H1 (cell line): ENCODE data around the gene CNOT6L. TPM values are rescaled to one million over a fixed set of nuclear protein-coding genes. Genes with fewer than 3 reads are reported as not detected.

Source experiments
- CTCF ChIA-PET: fragments of 300-600 bp; sonication (Branson Sonifier 250); formaldehyde crosslinking; loops from one replicate; lab custom pipeline; 2021; ENCODE audit not compliant: partially characterized antibody; lab: Charles Lee
- POLR2A ChIA-PET: fragments of 300-600 bp; sonication (Branson Sonifier 250); formaldehyde crosslinking; loops from one replicate; lab custom pipeline; 2021; ENCODE audit warnings: inconsistent platforms; ENCODE audit not compliant: partially characterized antibody; lab: Charles Lee
- DNase-seq, 2 experiments: peaks; one replicate each; pipeline versions ENCODE4 v3.0.0 to v3.0.0-alpha.2; 2010 to 2022; ENCODE audit warnings: low spot score in 2 of 2, low read depth in 1 of 2, mixed read lengths in 1 of 2
- FAIRE-seq: peaks from 2 replicates; lab custom pipeline; 2011; peaks lifted over from hg19 to GRCh38; lab: Jason Lieb, UNC
- H2AFZ ChIP-seq: 2 replicates; pipeline ENCODE4 v1.8.1; 2012; ENCODE audit warnings: low read length, inconsistent platforms
- H2AK5ac ChIP-seq: 2 replicates; pipeline ENCODE4 v1.6.1; 2013; ENCODE audit warnings: low read depth, low read length
- H2BK120ac ChIP-seq: replicated peaks from 2 replicates; pipeline ENCODE3; 2013; ENCODE audit warnings: low read depth, low read length, inconsistent platforms
- H2BK12ac ChIP-seq: 2 replicates; pipeline ENCODE4 v1.6.1; 2013; ENCODE audit warnings: low read depth, low read length
- H2BK15ac ChIP-seq: 2 replicates; pipeline ENCODE4 v1.6.1; 2013; ENCODE audit warnings: low read length
- H2BK20ac ChIP-seq: 2 replicates; pipeline ENCODE4 v1.6.1; 2013; ENCODE audit warnings: low read length
- H2BK5ac ChIP-seq: 2 replicates; pipeline ENCODE4 v1.6.1; 2013; ENCODE audit warnings: low read depth, low read length
- H3K14ac ChIP-seq: 2 replicates; pipeline ENCODE4 v1.6.1; 2013; ENCODE audit warnings: inconsistent platforms; ENCODE audit not compliant: insufficient read length
- H3K18ac ChIP-seq: 2 replicates; pipeline ENCODE4 v1.6.1; 2013; ENCODE audit warnings: low read length; ENCODE audit errors: extremely low read depth
- H3K23ac ChIP-seq: 2 replicates; pipeline ENCODE4 v1.6.1; 2013; ENCODE audit warnings: inconsistent platforms; ENCODE audit not compliant: insufficient read length
- H3K23me2 ChIP-seq: 2 replicates; pipeline ENCODE4 v1.6.1; 2013; ENCODE audit warnings: low read depth, low read length
- H3K27ac ChIP-seq: 2 replicates; pipeline ENCODE4 v1.6.1; 2011; ENCODE audit warnings: low read depth, low read length, inconsistent platforms
- H3K27me3 ChIP-seq, 4 experiments: replicated peaks in 1 of 4; 1 replicate in 1 of 4; 2 replicates in 3 of 4; pipeline versions ENCODE4 v1.6.1 to v1.8.1; 2011 to 2013; ENCODE audit warnings: low read length in 3 of 4, mild to moderate bottlenecking in 3 of 4, inconsistent platforms in 2 of 4, mixed read lengths in 2 of 4, moderate library complexity in 1 of 4; ENCODE audit not compliant: control insufficient read depth in 3 of 4, insufficient read depth in 3 of 4; ENCODE audit errors: extremely low read depth in 1 of 4
- H3K36me3 ChIP-seq, 4 experiments: 2 replicates each; pipeline versions ENCODE4 v1.6.1 to v1.8.1; 2011 to 2013; ENCODE audit warnings: mild to moderate bottlenecking in 4 of 4, low read length in 3 of 4, moderate library complexity in 2 of 4, control low read depth in 1 of 4, inconsistent platforms in 1 of 4; ENCODE audit not compliant: insufficient read depth in 4 of 4, control insufficient read depth in 2 of 4
- H3K4ac ChIP-seq: replicated peaks from 2 replicates; pipeline ENCODE3; 2013; ENCODE audit warnings: low read length, low read depth, mixed read lengths, inconsistent platforms; ENCODE audit not compliant: insufficient read length
- H3K4me1 ChIP-seq, 4 experiments: replicated peaks in 1 of 4; 1 replicate in 1 of 4; 2 replicates in 3 of 4; pipeline versions ENCODE4 v1.6.1 to v1.8.1; 2011 to 2013; ENCODE audit warnings: low read length in 3 of 4, inconsistent platforms in 2 of 4, mixed read lengths in 1 of 4; ENCODE audit not compliant: insufficient read depth in 4 of 4, control insufficient read depth in 3 of 4
- H3K4me2 ChIP-seq, 2 experiments: 2 replicates each; pipeline versions ENCODE4 v1.6.1 to v1.8.1; 2011 to 2013; ENCODE audit warnings: low read depth in 2 of 2, low read length in 2 of 2, control low read depth in 1 of 2, inconsistent platforms in 1 of 2, mild to moderate bottlenecking in 1 of 2; ENCODE audit not compliant: insufficient read depth in 1 of 2
- H3K4me3 ChIP-seq, 4 experiments: fragments of 200-600, 300-600 bp in 1 of 4; sonication (generic), shearing (Covaris generic), sonication (Bioruptor Twin) in 1 of 4; 2 replicates each; pipeline versions ENCODE4 v1.5.1 to v1.8.1; 2011 to 2016; ENCODE audit warnings: low read length in 4 of 4, low read depth in 3 of 4, control low read depth in 2 of 4, inconsistent platforms in 2 of 4, mild to moderate bottlenecking in 2 of 4, mixed read lengths in 1 of 4, moderate library complexity in 1 of 4; ENCODE audit not compliant: insufficient read depth in 2 of 4; ENCODE audit errors: extremely low read depth in 1 of 4
- H3K56ac ChIP-seq: replicated peaks from 2 replicates; pipeline ENCODE3; 2013; ENCODE audit warnings: low read depth, mild to moderate bottlenecking, mixed read lengths, low read length, inconsistent platforms; ENCODE audit not compliant: insufficient read length
- H3K79me1 ChIP-seq: 2 replicates; pipeline ENCODE4 v1.6.1; 2013; ENCODE audit warnings: low read depth, low read length, control low read depth
- H3K79me2 ChIP-seq, 2 experiments: 2 replicates each; pipeline versions ENCODE4 v1.6.1 to v1.8.1; 2012 to 2013; ENCODE audit warnings: low read length in 2 of 2, mild to moderate bottlenecking in 2 of 2, inconsistent platforms in 1 of 2; ENCODE audit not compliant: insufficient read depth in 2 of 2, control insufficient read depth in 1 of 2
- H3K9ac ChIP-seq, 4 experiments: replicated peaks in 1 of 4; 1 replicate in 1 of 4; 2 replicates in 3 of 4; pipeline versions ENCODE4 v1.6.1 to v1.8.1; 2011 to 2013; ENCODE audit warnings: low read depth in 3 of 4, low read length in 3 of 4, control low read depth in 2 of 4, mild to moderate bottlenecking in 2 of 4, moderate library complexity in 2 of 4, inconsistent platforms in 1 of 4; ENCODE audit errors: extremely low read depth in 1 of 4
- H3K9me3 ChIP-seq, 2 experiments: 2 replicates each; pipeline versions ENCODE4 v1.6.1 to v1.8.1; 2012 to 2013; ENCODE audit warnings: mild to moderate bottlenecking in 2 of 2, moderate library complexity in 2 of 2, control low read depth in 1 of 2, inconsistent platforms in 1 of 2, low read depth in 1 of 2, low read length in 1 of 2, mixed read lengths in 1 of 2; ENCODE audit not compliant: insufficient read depth in 2 of 2
- H4K20me1 ChIP-seq, 2 experiments: replicated peaks in 1 of 2; 2 replicates each; pipeline versions ENCODE3 to v1.8.1; 2011 to 2013; ENCODE audit warnings: inconsistent platforms in 2 of 2, low read length in 2 of 2, mild to moderate bottlenecking in 1 of 2; ENCODE audit not compliant: insufficient read depth in 2 of 2, control insufficient read depth in 1 of 2
- H4K5ac ChIP-seq: 2 replicates; pipeline ENCODE4 v1.6.1; 2013; ENCODE audit warnings: low read length, low read depth, mixed read lengths, inconsistent platforms; ENCODE audit not compliant: insufficient read length
- H4K8ac ChIP-seq: 2 replicates; pipeline ENCODE4 v1.8.0; 2013; ENCODE audit warnings: mild to moderate bottlenecking, moderate library complexity, low read length, inconsistent platforms; ENCODE audit not compliant: insufficient read depth; ENCODE audit errors: extremely low read depth
- H4K91ac ChIP-seq: replicated peaks from 2 replicates; pipeline ENCODE3; 2013; ENCODE audit warnings: low read length, mixed read lengths, inconsistent platforms; ENCODE audit not compliant: insufficient read length
- EZH2 ChIP-seq: fragments of 200-600 bp; sonication (generic); IDR thresholded peaks from 2 replicates; pipeline ENCODE4 v1.7.1; 2012; ENCODE audit warnings: low read depth, mild to moderate bottlenecking, moderate library complexity, low read length, inconsistent platforms; ENCODE audit not compliant: severe bottlenecking
- JUN ChIP-seq: IDR thresholded peaks from 2 replicates; pipeline ENCODE4 v1.6.1; 2011; ENCODE audit warnings: low read depth, mild to moderate bottlenecking, improper control_type of control experiment, low read length
- polyA plus RNA-seq, 7 experiments: library from polyadenylated mRNA; depleted of rRNA in 3 of 7; stranded (reverse) in 5 of 7; unstranded in 2 of 7; fragments of >200 nt in 5 of 7; fragments of 200-250 nt in 2 of 7; gene quantifications; 1 replicate in 5 of 7; 2 replicates in 1 of 7; 4 replicates in 1 of 7; pipeline versions ENCODE4 v1.2.1 to v1.2.3, GENCODE V29; 2011 to 2013; ENCODE audit warnings: missing spikeins in 2 of 7, mixed read lengths in 2 of 7
- total RNA-seq: library from RNA; stranded (reverse); fragmentation: NEBNext Ultra II Directional; extraction: Animal tissue kit (Norgen Biotek cat#: 25700); gene quantifications from 2 replicates; pipeline ENCODE4 v1.2.1, GENCODE V29; 2021

CNOT6L gene
- total and polyA plus RNA-seq, 2 of the 8 experiments (the other 6 are each of a cell fraction or from before 2014, with no cell fraction given), result 2.0 to 22.4 TPM

- Histone ChIP-seq H2AFZ (no peak overlapping the region), H4K8ac (no peak overlapping the region), H3K18ac (no peak overlapping the region), H3K27ac (no peak overlapping the region), H2BK15ac (no peak overlapping the region), H3K36me3 (no peaks in the 10 kb centered on the region), H2BK12ac (no peak overlapping the region), H4K5ac (no peak overlapping the region), H3K23me2 (no peaks in the 10 kb centered on the region), H3K9ac (no peak overlapping the region), H3K14ac (no peak overlapping the region), H3K79me1 (no peaks in the 10 kb centered on the region), H4K91ac (no peak overlapping the region), H4K20me1 (peaks cover 0 to 1% of the 10 kb centered on the region in 2 experiments), H3K4me2 (no peak overlapping the region), H3K56ac (no peak overlapping the region), H3K4ac (no peak overlapping the region), H3K79me2 (peaks cover 0 to 5% of the 10 kb centered on the region in 2 experiments; a peak in 1 of 4 replicates), H3K9me3 (no peaks in the 10 kb centered on the region), H3K23ac (no peak overlapping the region), H2BK20ac (no peak overlapping the region), H2BK5ac (no peak overlapping the region), H3K4me1 (peaks cover 0 to 4% (median 2%) of the 10 kb centered on the region in 4 experiments; a peak in 3 of 7 replicates), H3K27me3 (no peaks in the 10 kb centered on the region), H3K4me3 (no peak overlapping the region), H2BK120ac (no peak overlapping the region), H2AK5ac (no peak overlapping the region)
- DNase-seq (no peak), FAIRE-seq (no peak)
- POLR2A ChIA-PET, result no interaction called here
- CTCF ChIA-PET, result no interaction called here
- no peak for TF ChIP-seq JUN
- no peak for TF ChIP-seq EZH2
Observed at GRCh38 chr4:77802402-77802801, 16.8 kb downstream of the CNOT6L start.
